TTC549 (cell line): Measurements from ENCODE around the gene EHHADH.
"Not testable (repeated sequence)": the region's sequence is repeated elsewhere in the genome, so short reads cannot be mapped to it uniquely, and the experiment has no call there.

Source experiments
- FAIRE-seq: peaks from 2 replicates; lab custom pipeline; 2012; peaks lifted over from hg19 to GRCh38; lab: Jason Lieb, UNC

Gene EHHADH

GRCh38 chr3:185251272-185251671, 2.6 kb downstream of the EHHADH start:
- no peak for FAIRE-seq

GRCh38 chr3:185250653-185251052, 3.2 kb downstream of the EHHADH start:
- no peak for FAIRE-seq

- no peak for FAIRE-seq
Measured at GRCh38 chr3:185250247-185250646, 3.6 kb downstream of the EHHADH start.

- FAIRE-seq = no peak
Measured at GRCh38 chr3:185242642-185243041, 11.2 kb downstream of the EHHADH start.

- FAIRE-seq = no peak
Measured at GRCh38 chr3:185236969-185237368, 16.9 kb downstream of the EHHADH start.

GRCh38 chr3:185233328-185233727, 20.5 kb downstream of the EHHADH start:
- no peak for FAIRE-seq

GRCh38 chr3:185226526-185226925, 27.3 kb downstream of the EHHADH start:
- FAIRE-seq = not testable (repeated sequence)

- FAIRE-seq = no peak
Measured at GRCh38 chr3:185225523-185225922, 28.3 kb downstream of the EHHADH start.

GRCh38 chr3:185225080-185225479, 28.8 kb downstream of the EHHADH start:
- no peak for FAIRE-seq

- FAIRE-seq = no peak
Measured at GRCh38 chr3:185221203-185221602, 32.6 kb downstream of the EHHADH start.

GRCh38 chr3:185216607-185216958, 37.3 kb downstream of the EHHADH start:
- FAIRE-seq = no peak

GRCh38 chr3:185215873-185216606, 37.8 kb downstream of the EHHADH start:
- peak; percentile 94 for FAIRE-seq

- FAIRE-seq = no peak
Measured at GRCh38 chr3:185212559-185212958, 41.3 kb downstream of the EHHADH start.

- FAIRE-seq = no peak
Measured at GRCh38 chr3:185212086-185212485, 41.8 kb downstream of the EHHADH start.

- FAIRE-seq = no peak
Measured at GRCh38 chr3:185210621-185211142, 43.2 kb downstream of the EHHADH start.

GRCh38 chr3:185208823-185209222, 45.0 kb downstream of the EHHADH start:
- FAIRE-seq = no peak

- no peak for FAIRE-seq
Measured at GRCh38 chr3:185207931-185208746, 45.7 kb downstream of the EHHADH start.

- FAIRE-seq = no peak
Measured at GRCh38 chr3:185207481-185207880, 46.4 kb downstream of the EHHADH start.

GRCh38 chr3:185205865-185206264, 48.0 kb downstream of the EHHADH start:
- FAIRE-seq = no peak

GRCh38 chr3:185204894-185205293, 49.0 kb downstream of the EHHADH start:
- FAIRE-seq = no peak

- no peak for FAIRE-seq
Measured at GRCh38 chr3:185200639-185201038, 53.2 kb downstream of the EHHADH start.

GRCh38 chr3:185199671-185200070, 54.2 kb downstream of the EHHADH start:
- FAIRE-seq = no peak

- FAIRE-seq = no peak
Measured at GRCh38 chr3:185199206-185199605, 54.6 kb downstream of the EHHADH start.
